Measurements from ENCODE around the gene IFT81.

- TF ChIP-seq REST (IDR thresholded peaks at IDR 0.05; ENCODE audit: insufficient read depth in 1 of 2, low read depth in 2 of 2, low read length in 1 of 2) (no peak), CTCF (IDR thresholded peaks at IDR 0.05) (no peak)
These were observed 75.4 kb downstream of the IFT81 start for GRCh38 chr12:110199339-110200123.

Measured in Panc1 (cell line).